ENCODE results near the gene ARHGEF16.

ARHGEF16 gene

DNA sequence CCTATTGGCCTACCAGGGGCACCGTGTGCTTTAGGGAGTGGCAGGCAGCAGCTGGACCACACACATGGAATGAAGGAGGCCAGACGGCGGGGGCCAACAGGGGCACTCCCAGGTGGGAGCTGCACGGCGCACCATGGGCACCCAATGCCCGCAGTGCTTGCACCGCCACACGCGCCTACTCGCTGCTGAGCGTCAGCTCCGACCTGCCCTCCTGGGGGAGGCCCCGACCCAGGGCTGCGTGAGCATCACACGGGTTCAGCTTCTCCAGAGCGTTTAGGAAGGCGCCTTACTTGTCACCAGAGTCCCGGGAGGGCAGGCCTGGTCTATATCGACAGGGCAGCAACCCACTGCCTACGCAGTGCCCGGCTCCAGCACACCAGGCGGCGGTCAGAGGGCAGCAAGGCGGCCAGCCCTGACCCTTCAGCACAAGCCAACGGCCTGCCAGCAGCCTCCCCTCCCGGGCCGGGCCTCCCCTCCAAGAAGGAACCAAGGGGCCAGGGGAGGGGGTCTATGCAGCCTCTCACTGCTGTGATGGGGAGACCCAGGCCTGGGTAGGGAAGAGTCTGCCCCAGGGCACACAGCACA lies 64.9 kb downstream of the ARHGEF16 start:
- DNase-seq = no peak
- in situ Hi-C loops (cut with HindIII; ENCODE audit: low pct_ligation_motif_present, low pct_unique_long_range_greater_than_20kb, low sequenced_read_pairs) = no loop called here

DNA sequence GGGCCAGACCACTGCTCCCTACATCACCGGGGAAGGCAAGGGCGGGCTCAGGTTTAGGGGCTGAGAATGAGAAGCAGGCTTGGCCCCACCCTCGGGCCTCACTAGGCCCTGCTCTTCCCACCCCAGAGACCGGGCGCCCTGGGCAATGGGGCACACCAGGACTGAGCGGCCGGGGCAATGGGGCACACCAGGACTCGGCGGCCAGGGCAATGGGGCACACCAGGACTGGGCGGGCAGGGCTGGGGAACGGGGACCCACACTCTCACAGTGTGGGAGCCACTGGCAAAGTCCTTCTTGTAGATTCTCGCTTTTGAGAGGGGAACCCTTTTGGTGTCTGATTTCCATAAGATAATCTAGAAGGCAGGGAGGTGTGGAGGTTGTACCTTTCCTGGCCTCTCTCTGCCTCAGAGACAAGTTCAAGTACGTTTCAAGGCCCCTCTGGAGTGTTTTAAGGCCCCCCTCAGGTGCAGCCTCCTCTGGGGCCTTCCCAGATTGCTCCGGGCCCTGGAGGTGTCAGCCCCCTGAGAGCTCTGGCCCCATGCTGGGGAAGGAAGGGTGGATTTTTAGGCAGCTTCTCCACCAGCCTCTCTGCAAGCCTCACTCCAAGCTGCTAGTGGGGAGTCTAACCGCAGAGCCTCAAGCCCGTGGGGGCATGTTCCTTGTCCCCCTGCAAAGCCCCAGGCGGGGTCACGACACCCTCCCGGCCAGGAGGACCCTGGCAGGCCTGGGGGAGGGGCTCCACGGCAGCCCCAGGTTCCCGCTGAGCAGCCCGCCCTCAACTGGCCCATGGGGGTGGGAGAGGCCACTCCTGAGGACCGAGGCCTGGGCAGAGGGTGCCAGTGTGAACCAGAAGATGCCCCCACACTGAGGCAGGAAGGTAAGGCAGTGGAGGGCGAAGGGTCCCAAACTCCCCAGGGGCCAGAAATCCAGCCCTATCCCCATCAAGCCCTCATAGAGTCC lies 66.2 kb downstream of the ARHGEF16 start:
- in situ Hi-C loops (cut with HindIII; ENCODE audit: low pct_ligation_motif_present, low pct_unique_long_range_greater_than_20kb, low sequenced_read_pairs) = no loop called here
- DNase-seq = no peak

DNA sequence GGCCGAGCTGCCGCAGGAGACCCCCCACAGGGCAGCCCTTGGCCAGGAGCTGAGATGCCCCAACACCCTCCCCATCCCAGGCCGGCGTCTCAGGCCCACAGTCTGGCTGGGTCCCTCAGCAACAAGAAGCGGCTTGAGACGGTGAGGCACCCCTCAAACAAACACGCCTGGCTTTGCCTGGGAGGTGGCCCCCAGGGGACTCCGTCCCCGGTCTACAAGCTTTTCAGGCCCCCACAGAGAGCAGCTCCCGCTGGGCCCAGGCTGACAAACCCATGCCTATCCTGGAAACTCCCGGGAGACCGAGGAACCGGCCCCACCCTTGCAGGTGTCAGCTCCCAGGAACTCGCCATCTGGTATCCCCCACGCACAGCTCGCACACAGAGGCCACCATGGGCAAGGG lies 67.0 kb downstream of the ARHGEF16 start:
- DNase-seq = no peak
- in situ Hi-C loops (cut with HindIII; ENCODE audit: low pct_ligation_motif_present, low pct_unique_long_range_greater_than_20kb, low sequenced_read_pairs) = no loop called here

DNA sequence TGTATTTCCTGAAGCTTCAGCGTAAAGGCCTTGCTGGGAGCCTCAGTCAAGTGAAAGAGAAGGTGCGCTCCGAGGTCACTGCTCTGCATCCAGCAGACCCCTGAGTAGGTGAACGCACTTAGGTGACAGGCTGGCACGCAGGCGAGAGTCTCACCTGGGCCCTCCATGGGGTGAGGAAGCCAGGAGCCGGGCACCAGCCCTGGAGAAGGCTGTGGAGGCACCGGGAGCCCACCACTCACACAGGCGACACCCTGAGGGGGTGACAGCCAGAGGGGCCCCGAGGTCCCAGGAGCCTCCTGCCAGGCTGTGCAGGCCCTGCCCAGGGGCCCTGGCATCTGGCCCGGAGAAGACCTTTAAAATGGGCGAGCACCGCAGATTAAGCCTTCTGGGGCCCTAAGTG lies 67.6 kb downstream of the ARHGEF16 start:
- in situ Hi-C loops (cut with HindIII; ENCODE audit: low pct_ligation_motif_present, low pct_unique_long_range_greater_than_20kb, low sequenced_read_pairs) = no loop called here
- no peak for DNase-seq

DNA sequence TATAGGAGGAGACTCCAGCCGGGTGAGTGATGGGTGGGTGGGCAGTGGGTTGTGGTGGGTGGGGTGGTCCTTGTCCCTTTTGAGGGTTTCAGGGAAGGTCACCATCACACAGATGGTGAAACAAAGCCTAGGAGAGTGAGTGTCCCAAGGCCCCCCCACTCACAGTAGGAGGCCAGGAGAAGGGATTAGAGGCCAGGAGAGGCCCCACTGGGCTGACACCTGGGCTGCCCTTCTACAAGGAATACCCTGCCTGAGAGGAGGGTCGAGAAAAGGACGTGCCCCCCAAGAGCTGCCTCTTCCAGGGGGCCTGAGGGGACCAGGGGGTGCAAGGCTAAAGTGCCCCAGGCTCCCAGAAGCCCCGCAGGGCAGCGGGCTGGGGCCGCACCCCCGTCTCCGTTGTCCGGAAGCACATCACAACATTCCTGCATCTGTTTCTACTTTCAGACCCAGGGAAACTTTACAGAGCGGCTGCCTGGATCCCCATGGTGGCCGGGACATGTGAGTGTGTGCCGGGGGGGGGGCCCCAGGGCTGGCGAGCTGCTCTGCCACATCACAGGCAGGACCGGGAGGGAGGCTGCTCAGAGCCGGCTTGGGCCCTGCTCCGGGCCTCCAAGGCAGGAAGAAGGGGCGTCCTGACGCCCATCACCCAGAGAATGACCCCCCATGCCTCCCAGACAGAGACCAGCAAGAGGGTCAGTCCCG lies 68.2 kb downstream of the ARHGEF16 start:
- in situ Hi-C loops (cut with HindIII; ENCODE audit: low pct_ligation_motif_present, low pct_unique_long_range_greater_than_20kb, low sequenced_read_pairs) = no loop called here
- DNase-seq = no peak

DNA sequence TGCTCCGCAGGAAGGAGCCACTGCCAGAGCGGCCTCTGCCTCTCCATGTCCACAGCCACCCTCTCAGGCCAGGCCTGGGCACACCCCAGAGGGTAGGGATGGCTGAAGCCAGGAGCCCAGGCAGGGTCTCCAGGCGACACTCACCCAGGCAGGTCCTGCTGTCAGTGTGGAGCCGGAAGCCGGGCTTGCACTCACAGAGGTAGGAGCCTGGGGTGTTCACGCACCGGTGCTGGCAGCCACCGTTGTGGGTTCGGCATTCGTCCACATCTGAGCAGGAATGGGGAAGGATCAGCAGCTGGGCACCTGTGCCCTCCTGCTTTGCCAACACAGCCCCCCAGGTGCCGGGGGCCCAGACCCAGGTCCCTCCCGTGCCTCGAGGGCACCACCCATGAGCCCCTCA lies 69.5 kb downstream of the ARHGEF16 start:
- in situ Hi-C loops (cut with HindIII; ENCODE audit: low pct_ligation_motif_present, low pct_unique_long_range_greater_than_20kb, low sequenced_read_pairs) = no loop called here

DNA sequence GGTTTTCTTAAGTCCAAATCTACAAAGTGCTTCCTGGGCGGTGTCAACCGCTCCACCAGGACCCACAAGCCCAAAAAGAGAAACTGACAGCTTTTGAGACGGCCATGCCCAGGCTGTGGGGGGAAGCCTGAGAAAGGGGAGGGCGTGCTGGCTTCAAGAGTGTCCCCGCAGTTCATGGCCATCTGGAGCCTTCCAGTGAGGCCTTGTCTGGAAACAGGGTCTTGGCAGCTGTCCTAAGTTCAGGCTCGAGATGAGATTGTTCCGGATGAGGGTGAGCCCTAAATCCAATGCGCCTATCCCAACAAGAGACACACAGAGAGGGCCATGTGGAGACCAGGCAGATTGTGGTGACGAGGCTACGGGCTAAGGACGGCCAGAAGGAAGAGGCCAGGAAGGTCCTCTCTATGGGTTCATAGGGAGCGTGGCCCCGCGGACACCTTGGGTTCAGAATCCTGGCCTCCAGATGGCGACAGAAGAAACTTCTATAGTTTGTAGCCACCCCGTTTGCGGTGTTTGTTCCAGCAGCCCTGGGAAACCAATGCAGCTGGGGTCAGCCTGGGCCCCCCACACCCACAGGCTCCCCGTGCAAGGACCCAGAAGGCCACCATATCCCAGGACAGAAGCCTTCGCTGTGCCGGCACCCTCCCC lies 70.2 kb downstream of the ARHGEF16 start:
- in situ Hi-C loops (cut with HindIII; ENCODE audit: low pct_ligation_motif_present, low pct_unique_long_range_greater_than_20kb, low sequenced_read_pairs) = loop anchor here (25.0 kb wide), 1 partner anchor 113 kb away; the partner anchor contains the start of gene TPRG1L
- no peak for DNase-seq

More for the DNA sequence above, 69.5 kb downstream of the ARHGEF16 start:
- DNase-seq = no peak

DNA sequence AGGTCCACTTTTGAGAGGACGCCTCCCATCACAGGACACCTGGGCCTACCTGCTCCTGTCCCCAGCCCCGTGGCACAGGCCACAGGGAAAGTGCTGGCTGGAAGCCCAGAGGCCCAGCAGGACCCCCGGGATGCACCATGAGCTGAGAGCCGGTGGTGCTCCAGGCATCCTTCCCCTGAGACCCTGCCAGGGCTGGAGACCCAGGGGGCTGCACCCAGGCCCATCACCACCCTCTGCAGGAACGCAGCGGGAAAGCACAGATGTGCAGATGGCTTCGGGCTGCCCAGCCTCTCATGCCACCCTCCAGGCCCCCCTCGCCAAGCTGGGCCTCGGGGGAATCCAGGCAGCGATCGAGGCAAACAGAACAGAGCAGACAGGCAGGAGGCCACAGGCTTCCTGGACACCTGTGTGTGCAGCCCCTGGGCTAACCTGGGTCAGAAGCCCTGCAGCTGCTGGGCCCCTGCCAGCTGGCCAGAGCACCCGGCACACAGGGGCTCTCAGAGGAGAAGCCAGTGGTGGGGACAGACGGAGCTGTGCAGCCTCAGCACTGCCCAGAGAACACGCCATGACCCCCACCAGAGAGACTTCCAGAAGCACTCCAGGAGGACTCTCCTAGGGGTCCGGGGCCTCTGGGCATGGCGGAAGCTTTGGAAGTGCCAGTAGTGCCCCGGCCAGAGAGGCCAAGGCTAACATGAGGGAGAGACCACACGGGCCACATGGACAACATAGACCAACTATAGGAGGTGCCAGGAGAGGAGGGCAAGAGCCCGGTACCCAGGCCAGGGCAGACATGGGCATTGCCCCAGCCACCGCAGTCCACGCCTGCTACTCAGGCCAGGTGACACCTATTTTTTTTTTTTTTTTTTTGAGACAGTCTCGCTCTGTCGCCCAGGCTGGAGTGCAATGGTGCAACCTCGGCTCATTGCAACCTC lies 71.4 kb downstream of the ARHGEF16 start:
- DNase-seq = no peak
- in situ Hi-C loops (cut with HindIII; ENCODE audit: low pct_ligation_motif_present, low pct_unique_long_range_greater_than_20kb, low sequenced_read_pairs) = loop anchor here (25.0 kb wide), 1 partner anchor 111 kb away; the partner anchor contains the start of gene TPRG1L

DNA sequence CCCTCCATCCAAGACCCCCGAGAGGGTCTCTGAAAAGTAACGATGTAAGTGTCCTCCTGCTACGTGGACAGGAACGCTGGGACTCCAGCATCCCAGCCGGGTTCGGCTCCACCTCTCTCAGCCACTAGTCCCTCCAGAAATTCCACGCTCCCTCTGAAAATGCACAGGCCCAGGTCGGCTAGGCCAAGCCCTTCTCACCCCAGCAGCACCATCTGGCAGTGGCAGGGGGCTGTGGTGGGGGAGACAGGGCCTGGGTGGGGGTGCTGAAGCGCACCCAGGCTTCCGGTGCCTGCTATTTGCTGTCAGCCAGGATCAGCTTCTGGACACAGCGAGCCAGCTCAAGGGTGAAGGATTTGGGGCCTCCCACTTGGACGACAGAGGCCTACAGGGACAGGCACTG lies 73.3 kb downstream of the ARHGEF16 start:
- no peak for DNase-seq
- in situ Hi-C loops (cut with HindIII; ENCODE audit: low pct_ligation_motif_present, low pct_unique_long_range_greater_than_20kb, low sequenced_read_pairs) = loop anchor here (25.0 kb wide), 1 partner anchor 110 kb away; the partner anchor contains the start of gene TPRG1L

DNA sequence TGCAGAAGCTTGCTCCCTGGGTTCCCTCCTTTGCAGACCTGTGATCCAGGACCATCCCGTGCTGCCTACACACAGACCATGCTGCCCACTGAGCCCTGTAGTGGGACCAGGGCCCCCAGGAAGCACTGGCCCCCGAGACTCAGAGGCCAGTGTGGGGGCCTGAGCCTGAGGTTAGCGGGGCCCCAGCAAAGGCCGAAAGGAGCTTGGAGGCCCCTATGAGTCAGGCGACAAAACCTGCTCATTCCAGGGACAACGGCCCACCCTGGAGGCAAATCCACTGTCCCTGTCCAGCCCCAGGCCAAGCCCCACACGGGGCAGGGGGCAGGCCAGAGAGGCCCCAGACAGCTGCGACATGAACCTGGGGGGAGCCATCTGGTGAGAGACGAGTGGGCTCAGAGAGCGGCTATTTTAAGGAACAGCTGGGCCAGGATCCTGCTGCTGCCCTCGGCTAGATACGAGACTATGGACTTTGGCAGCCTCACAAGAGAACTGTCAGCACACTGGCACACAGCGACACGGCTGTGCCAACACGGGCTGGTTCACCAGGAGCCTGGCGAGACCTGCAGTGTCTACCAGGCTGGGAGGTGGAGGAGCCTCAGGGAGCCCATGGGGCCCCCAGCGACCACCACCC lies 74.7 kb downstream of the ARHGEF16 start:
- in situ Hi-C loops (cut with HindIII; ENCODE audit: low pct_ligation_motif_present, low pct_unique_long_range_greater_than_20kb, low sequenced_read_pairs) = loop anchor here (25.0 kb wide), 1 partner anchor 108 kb away; the partner anchor contains the start of gene TPRG1L
- no peak for DNase-seq

DNA sequence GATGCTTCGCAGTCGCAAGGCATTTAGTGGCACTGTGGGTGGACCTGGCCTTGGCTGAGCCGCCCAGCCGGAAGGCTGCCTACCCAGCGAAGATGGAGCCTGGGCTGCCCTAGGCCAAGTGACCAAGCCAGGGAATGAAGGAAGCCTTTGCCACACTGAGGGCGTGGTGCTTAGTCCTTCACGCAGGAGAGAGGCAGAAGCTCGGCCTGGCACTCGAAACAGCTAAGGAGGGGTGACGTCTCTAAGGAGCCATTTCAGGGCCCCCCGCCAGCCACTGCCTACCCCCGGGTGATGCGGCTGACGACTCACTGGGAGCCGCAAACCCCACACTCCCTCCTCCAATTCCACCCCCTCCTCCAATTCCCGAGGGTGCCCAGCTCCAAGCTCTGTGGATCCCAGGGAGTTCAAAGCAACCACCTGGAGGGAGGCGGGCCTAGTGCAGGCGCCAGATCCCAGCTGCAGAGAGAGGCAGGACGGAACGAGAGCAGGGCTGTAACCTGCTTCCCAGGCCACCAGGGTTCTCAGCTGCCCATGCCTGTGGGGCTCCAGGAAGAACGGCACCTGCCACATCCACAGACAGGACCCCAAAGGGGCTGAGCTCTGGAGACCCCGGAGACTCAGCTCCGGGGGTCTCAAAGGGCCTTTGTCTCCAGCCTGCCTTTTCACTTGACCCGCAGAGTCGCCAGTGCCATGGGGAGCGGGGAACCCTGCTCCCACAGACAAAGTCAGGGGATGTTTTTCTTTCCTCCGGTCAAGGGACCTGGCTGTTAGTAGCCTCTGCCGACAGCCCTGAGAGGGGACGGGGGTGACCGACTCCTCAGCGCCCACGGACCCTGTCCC lies 75.8 kb downstream of the ARHGEF16 start:
- in situ Hi-C loops (cut with HindIII; ENCODE audit: low pct_ligation_motif_present, low pct_unique_long_range_greater_than_20kb, low sequenced_read_pairs) = loop anchor here (25.0 kb wide), 1 partner anchor 107 kb away; the partner anchor contains the start of gene TPRG1L
- DNase-seq = peak; percentile 23
